Measurements from ENCODE around the gene SAFB2.

- no peak for TF ChIP-seq CTCF (IDR thresholded peaks at IDR 0.05)
- no peak for TF ChIP-seq POLR2A (IDR thresholded peaks at IDR 0.05)
These were observed 29.8 kb downstream of the SAFB2 start for GRCh38 chr19:5592531-5593342.

Data from uterus (tissue), 2 donors.